Heart left ventricle (tissue), 16 donors: ENCODE measurements around the gene CCDC93. TPM values are rescaled to one million over a fixed set of nuclear protein-coding genes. Genes with fewer than 3 reads are reported as not detected.
"Not testable (repeated sequence)": the region's sequence is repeated elsewhere in the genome, so short reads cannot be mapped to it uniquely, and the experiment has no call there.

ENCODE experiments used
- ATAC-seq, 4 donors: fragments of 200-7000 bp; cut with Tn5 transposase; one replicate each; pipeline ENCODE4 v1.9.1; 2020 to 2022; ENCODE audit warnings: moderate library complexity in 4 of 4, mild to moderate bottlenecking in 3 of 4, moderate number of reproducible peaks in 1 of 4
- DNase-seq, 5 donors: peaks; one replicate each; pipeline ENCODE4 v3.0.0-alpha.2; 2020
- H3K27ac ChIP-seq, 12 donors: fragments of 200-600 bp; sonication (generic) in 4 of 12; one replicate each; pipeline versions ENCODE4 v1.5.0 to v1.8.0; 2016 to 2022; ENCODE audit warnings: mild to moderate bottlenecking in 2 of 12
- H3K27me3 ChIP-seq, 9 donors: fragments of 200-600 bp; sonication (generic) in 2 of 9; one replicate each; pipeline versions ENCODE4 v1.5.1 to v1.8.0; 2016 to 2022; ENCODE audit warnings: mild to moderate bottlenecking in 3 of 9
- H3K36me3 ChIP-seq, 9 donors: fragments of 200-600 bp; sonication (generic) in 2 of 9; one replicate each; pipeline versions ENCODE4 v1.5.0 to v1.8.0; 2018 to 2022; ENCODE audit warnings: mild to moderate bottlenecking in 2 of 9
- H3K4me1 ChIP-seq, 12 donors: fragments of 200-600 bp; sonication (generic) in 4 of 12; one replicate each; pipeline versions ENCODE4 v1.5.0 to v1.8.0; 2016 to 2022; ENCODE audit warnings: mild to moderate bottlenecking in 3 of 12
- H3K4me3 ChIP-seq, 12 donors: fragments of 200-600 bp; sonication (generic) in 4 of 12; one replicate each; pipeline versions ENCODE4 v1.5.0 to v1.8.0; 2017 to 2022; ENCODE audit warnings: mild to moderate bottlenecking in 9 of 12, moderate library complexity in 4 of 12
- H3K9me3 ChIP-seq, 12 donors: fragments of 200-600 bp; sonication (generic) in 4 of 12; one replicate each; pipeline versions ENCODE4 v1.5.0 to v1.8.0; 2016 to 2022; ENCODE audit warnings: mild to moderate bottlenecking in 1 of 12
- CTCF ChIP-seq, 12 donors: fragments of 200-600 bp; sonication (generic) in 4 of 12; IDR thresholded peaks; one replicate each; pipeline versions ENCODE4 v1.5.0 to v1.8.0; 2018 to 2022; ENCODE audit warnings: antibody characterized with exemption in 12 of 12, mild to moderate bottlenecking in 5 of 12
- POLR2A ChIP-seq, 2 donors: fragments of 450-650 bp; IDR thresholded peaks; one replicate each; pipeline ENCODE4 v1.6.1; 2017; ENCODE audit warnings: antibody characterized with exemption in 2 of 2, mild to moderate bottlenecking in 2 of 2, moderate library complexity in 2 of 2
- WGBS, 4 donors: extraction: QIAGEN DNeasy Blood & Tissue Kit in 2 of 4; methylation state at CpG; one replicate each; pipeline versions ENCODE4 v1.1.5 to v1.1.7; 2013 to 2018; 5-methylcytosine and 5-hydroxymethylcytosine counted together
- intact Hi-C, 10 donors: fragments of 100-400 bp; cut with DNase I; formaldehyde crosslinking; loops; one replicate each; pipeline versions ENCODE4 v1.11.1 to v1.14.2; 2022
- polyA plus RNA-seq, 2 donors: library from polyadenylated mRNA; stranded (reverse); fragments of 200-250 nt; gene quantifications; one replicate each; pipeline ENCODE4 v1.2.3, GENCODE V29; 2013
- total RNA-seq, 9 donors: library from RNA; depleted of rRNA in 2 of 9; stranded (reverse); fragments of >200 nt in 2 of 9; fragmentation: NEBNext Ultra II Directional in 3 of 9; extraction: Animal tissue kit (Norgen Biotek cat#: 25700) in 3 of 9; gene quantifications; one replicate each; pipeline versions ENCODE4 v1.1.0 to v1.2.4, GENCODE V29; 2016 to 2023
- donor health status: ischemic (EF 13 %, LVEDD 7.1; RV severe dilation, severe dysfunction).
- donor health status: healthy with polysubstance abuse.
- donor health status: DM: no; HTN: yes; CAD: no.
- donor health status: DM: no; HTN: no; CAD: no.
- donor health status: ischemic (EF 25% LVEDD 6.9; RV normal size, moderate dysfunction).
- donor health status: ischemic (EF 25% LVEDD 5.7; RV mildly dilated, moderate dysfunction).
- donor health status: healthy.
- donor health status: DM: yes; HTN: yes; CAD: no.
- donor health status: ischemic (EF 35%, LVEDD 5.7; RV mildly dilated, moderate dysfunction).
- donor health status: nonischemic (EF 11% LVEDD 7.7; RV severe dilation, severe dysfunction).
- donor health status: DM: yes; HTN: yes; CAD: no.
- donor health status: PGD.
- donor health status: ischemic (EF 29% LVEDD 5.4; RV normal size, mild dysfunction).
- donor health status: nonischemic (EF 23%, LVEDD 6.1; RV moderate dilation, normal function).

CCDC93 gene
- total and polyA plus RNA-seq, 11 donors, result 11.0 to 47.6 (median 31.8) TPM

GRCh38 chr2:118019821-118020220 is 6.0 kb upstream of the CCDC93 start:
- no peak for DNase-seq
- Histone ChIP-seq H3K36me3 (no peaks in the 10 kb centered on the region), H3K4me1 (peaks cover 0 to 13% (median 2%) of the 10 kb centered on the region in 12 donors), H3K4me3 (no peak overlapping the region), H3K27ac (no peak overlapping the region), H3K27me3 (peaks cover 0 to 4% (median 0%) of the 10 kb centered on the region in 9 donors), H3K9me3 (no peaks in the 10 kb centered on the region)
- intact Hi-C loops, result loop anchor here in 2 of 10 donors (10.0 kb wide), 1 partner anchor 205 kb away; the partner anchor contains the start of gene DDX18 (in 2 of the 2)
- no peak for ATAC-seq
- WGBS, 4 donors, result 81 to 90% (median 87%) methylated on average over 1 of the region's 1 CpG
- TF ChIP-seq CTCF (IDR thresholded peaks at IDR 0.05) (no peak), POLR2A (IDR thresholded peaks at IDR 0.05) (no peak)

- Histone ChIP-seq H3K9me3 (no peaks in the 10 kb centered on the region), H3K27me3 (no peaks in the 10 kb centered on the region), H3K4me3 (no peak overlapping the region), H3K36me3 (no peaks in the 10 kb centered on the region), H3K4me1 (peaks cover under 1 to 27% (median 15%) of the 10 kb centered on the region in 12 donors), H3K27ac (peak overlapping the region in 1 of 12 donors; percentile 50)
- no peak for TF ChIP-seq POLR2A (IDR thresholded peaks at IDR 0.05)
- no peak for TF ChIP-seq CTCF (IDR thresholded peaks at IDR 0.05)
- intact Hi-C loops, result loop anchor here in 2 of 10 donors (10.0 kb wide), 1 partner anchor 202 kb away; the partner anchor contains the start of gene DDX18 (in 2 of the 2)
- ATAC-seq (no peak), DNase-seq (no peak)
- 72 to 83% (median 77%) methylated on average over 5 of the region's 5 CpGs for WGBS, 4 donors
Measured at GRCh38 chr2:118016911-118017310, 3.0 kb upstream of the CCDC93 start.

- not testable (repeated sequence) for H3K4me3 ChIP-seq, DNase-seq, H3K9me3 ChIP-seq, H3K27me3 ChIP-seq, ATAC-seq, H3K36me3 ChIP-seq
- peak overlapping the region in 1 of 12 donors; percentile 50 for H3K27ac ChIP-seq
- H3K4me1 ChIP-seq, result peaks cover 4 to 39% (median 23%) of the 10 kb centered on the region in 12 donors
- 80 to 93% (median 87%) methylated on average over 10 of the region's 10 CpGs for WGBS, 4 donors
- intact Hi-C loops, result loop anchor here in 2 of 10 donors (10.0 kb wide), 1 partner anchor 201 kb away; the partner anchor contains the start of gene DDX18 (in 2 of the 2)
Measured at GRCh38 chr2:118015761-118016160, 1.9 kb upstream of the CCDC93 start.

GRCh38 chr2:118014492-118014824 is 588 bp upstream of the CCDC93 start:
- DNase-seq, result no peak
- intact Hi-C loops, result loop anchor here in 2 of 10 donors (10.0 kb wide), 1 partner anchor 200 kb away; the partner anchor contains the start of gene DDX18 (in 2 of the 2)

More at GRCh38 chr2:118014492-118014824, 588 bp upstream of the CCDC93 start:
- peak overlapping the region; percentile 79 to 100 (median 90) for H3K4me3 ChIP-seq
- TF ChIP-seq CTCF (IDR thresholded peaks at IDR 0.05), result no peak
- TF ChIP-seq POLR2A (IDR thresholded peaks at IDR 0.05), result no peak
- H3K9me3 ChIP-seq, result no peaks in the 10 kb centered on the region
- no peak for ATAC-seq
- H3K36me3 ChIP-seq, result no peaks in the 10 kb centered on the region
- WGBS, 4 donors, result 0 to 1% (median 0%) methylated on average over 8 to 17 of the region's 17 CpGs
- H3K4me1 ChIP-seq, result peaks cover 4 to 46% (median 28%) of the 10 kb centered on the region in 12 donors
- H3K27ac ChIP-seq, result peak overlapping the region in 10 of 12 donors; percentile 90 to 98 (median 95)
- H3K27me3 ChIP-seq, result no peaks in the 10 kb centered on the region
